ENCODE results near the gene HIVEP3.
A peak's percentile ranks its signal among the peaks of the same experiment; 100 is the strongest.

The HIVEP3 gene

GRCh38 chr1:41749991-41750745 lies 168.6 kb downstream of the HIVEP3 start:
- no peak for DNase-seq

- DNase-seq, result no peak
Measured at GRCh38 chr1:41745022-41745421, 173.7 kb downstream of the HIVEP3 start.

- no peak for DNase-seq
Measured at GRCh38 chr1:41743366-41743765, 175.4 kb downstream of the HIVEP3 start.

- no peak for DNase-seq
Measured at GRCh38 chr1:41742219-41742618, 176.5 kb downstream of the HIVEP3 start.

- no peak for DNase-seq
Measured at GRCh38 chr1:41741244-41741643, 177.5 kb downstream of the HIVEP3 start.

GRCh38 chr1:41740630-41741239 lies 178.0 kb downstream of the HIVEP3 start:
- peak; percentile 68 to 72 for DNase-seq

GRCh38 chr1:41740058-41740457 lies 178.7 kb downstream of the HIVEP3 start:
- DNase-seq, result no peak

GRCh38 chr1:41739061-41739955 lies 179.4 kb downstream of the HIVEP3 start:
- peak; percentile 86 to 95 for DNase-seq

- DNase-seq, result no peak
Measured at GRCh38 chr1:41738475-41738874, 180.2 kb downstream of the HIVEP3 start.

GRCh38 chr1:41738006-41738405 lies 180.7 kb downstream of the HIVEP3 start:
- DNase-seq, result no peak

GRCh38 chr1:41735631-41736260 lies 183.0 kb downstream of the HIVEP3 start:
- DNase-seq, result no peak

GRCh38 chr1:41735139-41735538 lies 183.6 kb downstream of the HIVEP3 start:
- no peak for DNase-seq

GRCh38 chr1:41734201-41734970 lies 184.3 kb downstream of the HIVEP3 start:
- DNase-seq, result no peak

GRCh38 chr1:41733725-41734124 lies 185.0 kb downstream of the HIVEP3 start:
- no peak for DNase-seq

- no peak for DNase-seq
Measured at GRCh38 chr1:41733021-41733420, 185.7 kb downstream of the HIVEP3 start.

GRCh38 chr1:41731516-41732030 lies 187.1 kb downstream of the HIVEP3 start:
- no peak for DNase-seq

- DNase-seq, result no peak
Measured at GRCh38 chr1:41730806-41731205, 187.9 kb downstream of the HIVEP3 start.

- no peak for DNase-seq
Measured at GRCh38 chr1:41728403-41729202, 190.1 kb downstream of the HIVEP3 start.

- DNase-seq, result no peak
Measured at GRCh38 chr1:41727749-41728115, 191.0 kb downstream of the HIVEP3 start.

GRCh38 chr1:41726899-41727748 lies 191.6 kb downstream of the HIVEP3 start:
- DNase-seq, result peak; percentile 63 to 76
